ENCODE measurements around the gene KRT222.

DNA sequence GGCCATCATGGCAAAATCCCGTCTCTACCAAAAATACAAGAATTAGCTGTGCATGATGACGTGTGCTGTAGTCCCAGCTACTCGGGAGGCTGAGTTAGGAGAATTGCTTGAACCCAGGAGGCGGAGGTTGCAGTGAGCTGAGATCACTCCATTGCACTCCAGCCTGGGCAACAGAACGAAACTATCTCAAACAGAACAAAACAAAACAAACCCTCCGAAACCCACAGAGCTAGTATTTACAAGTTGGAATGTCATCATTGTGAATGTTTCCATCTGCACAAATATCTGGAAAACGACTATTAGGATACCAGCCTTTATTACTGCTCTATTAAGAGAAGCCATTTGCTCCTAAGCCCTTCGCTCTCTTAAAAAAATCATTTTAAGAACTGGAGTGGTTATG, 43.4 kb downstream of the KRT222 start:
- no peak for TF ChIP-seq POLR2A (IDR thresholded peaks at IDR 0.05)
- TF ChIP-seq CTCF (IDR thresholded peaks at IDR 0.05), result no peak

All from lower leg skin (tissue), 3 donors.